HFF-Myc (cell line): ENCODE data around the gene WBP2.
"Not testable (repeated sequence)": the region's sequence is repeated elsewhere in the genome, so short reads cannot be mapped to it uniquely, and the experiment has no call there.

ENCODE experiments used
- DNase-seq: peaks from one replicate; pipeline ENCODE4 v3.0.0-alpha.2; 2011; ENCODE audit warnings: low read depth; ENCODE audit errors: extremely low read depth
- H3K4me3 ChIP-seq: replicated peaks from 2 replicates; pipeline ENCODE4 v1.5.1; 2011; ENCODE audit warnings: low read depth, mild to moderate bottlenecking, control low read depth, low read length
- CTCF ChIP-seq: IDR thresholded peaks from 2 replicates; pipeline ENCODE4 v1.5.1; 2012; ENCODE audit warnings: mild to moderate bottlenecking, low read depth, low read length, control low read depth; ENCODE audit errors: missing control alignments

WBP2 gene

GRCh38 chr17:75893305-75894048, 38.3 kb upstream of the WBP2 start:
- no peak for TF ChIP-seq CTCF

GRCh38 chr17:75892556-75893224, 37.6 kb upstream of the WBP2 start:
- no peak for DNase-seq

More at GRCh38 chr17:75893305-75894048, 38.3 kb upstream of the WBP2 start:
- H3K4me3 ChIP-seq, result no peak overlapping the region
- DNase-seq, result no peak

GRCh38 chr17:75891605-75892555, 36.7 kb upstream of the WBP2 start:
- no peak overlapping the region for H3K4me3 ChIP-seq
- no peak for DNase-seq
- no peak for TF ChIP-seq CTCF

More at GRCh38 chr17:75892556-75893224, 37.6 kb upstream of the WBP2 start:
- TF ChIP-seq CTCF, result no peak
- H3K4me3 ChIP-seq, result no peak overlapping the region

GRCh38 chr17:75891022-75891604, 36.0 kb upstream of the WBP2 start:
- no peak for TF ChIP-seq CTCF
- H3K4me3 ChIP-seq, result no peak overlapping the region
- DNase-seq, result no peak

GRCh38 chr17:75889454-75889853, 34.3 kb upstream of the WBP2 start:
- TF ChIP-seq CTCF, result no peak
- H3K4me3 ChIP-seq, result no peak overlapping the region
- DNase-seq, result no peak

- no peak for TF ChIP-seq CTCF
- no peak for DNase-seq
- H3K4me3 ChIP-seq, result no peak overlapping the region
These were observed 33.3 kb upstream of the WBP2 start for GRCh38 chr17:75888484-75888883.

GRCh38 chr17:75885860-75886259, 30.7 kb upstream of the WBP2 start:
- not testable (repeated sequence) for DNase-seq, H3K4me3 ChIP-seq
